Measurements from ENCODE around the gene WDPCP.
"Not testable (repeated sequence)": the region's sequence is repeated elsewhere in the genome, so short reads cannot be mapped to it uniquely, and the experiment has no call there.

Gene WDPCP

DNA sequence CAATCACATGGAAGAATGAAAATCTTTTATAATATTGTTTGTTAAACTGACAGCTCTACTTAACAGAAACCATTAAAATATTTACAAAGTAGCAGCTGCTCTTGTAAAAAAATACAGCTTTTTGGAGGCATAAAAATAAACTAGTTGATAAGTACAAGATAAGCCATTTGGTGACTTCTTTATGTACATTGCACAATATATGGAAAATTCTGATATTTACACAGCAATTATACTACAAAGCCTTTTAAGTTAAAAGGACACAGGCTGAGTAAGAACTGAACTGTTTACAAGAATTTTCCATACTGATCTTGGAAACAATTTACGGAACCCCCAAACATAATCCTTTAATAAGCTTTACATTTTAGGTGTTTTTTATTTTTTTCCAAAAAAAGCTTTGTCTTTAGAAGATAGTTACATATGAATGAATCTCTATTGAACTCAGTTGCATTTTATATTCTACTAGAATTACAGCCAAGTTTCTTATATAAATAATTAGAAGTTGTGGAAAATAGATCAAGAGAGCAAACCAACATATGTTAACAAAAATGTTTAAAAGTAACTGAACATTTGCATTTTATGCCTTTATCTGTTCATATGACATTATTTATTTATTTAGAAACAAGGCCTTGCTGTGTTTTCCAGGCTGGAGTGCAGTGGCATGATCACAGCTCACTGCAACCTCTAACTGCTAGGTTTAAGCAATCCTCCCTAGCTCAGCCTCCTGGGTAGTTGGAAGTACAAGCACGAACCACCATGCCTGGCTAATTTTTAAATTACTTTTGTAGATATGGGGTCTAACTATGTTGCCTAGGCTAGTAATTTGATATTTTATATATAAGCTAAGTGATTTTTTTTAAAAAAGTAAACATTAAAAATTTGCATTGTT lies 395.1 kb downstream of the WDPCP start:
- no peak for DNase-seq

DNA sequence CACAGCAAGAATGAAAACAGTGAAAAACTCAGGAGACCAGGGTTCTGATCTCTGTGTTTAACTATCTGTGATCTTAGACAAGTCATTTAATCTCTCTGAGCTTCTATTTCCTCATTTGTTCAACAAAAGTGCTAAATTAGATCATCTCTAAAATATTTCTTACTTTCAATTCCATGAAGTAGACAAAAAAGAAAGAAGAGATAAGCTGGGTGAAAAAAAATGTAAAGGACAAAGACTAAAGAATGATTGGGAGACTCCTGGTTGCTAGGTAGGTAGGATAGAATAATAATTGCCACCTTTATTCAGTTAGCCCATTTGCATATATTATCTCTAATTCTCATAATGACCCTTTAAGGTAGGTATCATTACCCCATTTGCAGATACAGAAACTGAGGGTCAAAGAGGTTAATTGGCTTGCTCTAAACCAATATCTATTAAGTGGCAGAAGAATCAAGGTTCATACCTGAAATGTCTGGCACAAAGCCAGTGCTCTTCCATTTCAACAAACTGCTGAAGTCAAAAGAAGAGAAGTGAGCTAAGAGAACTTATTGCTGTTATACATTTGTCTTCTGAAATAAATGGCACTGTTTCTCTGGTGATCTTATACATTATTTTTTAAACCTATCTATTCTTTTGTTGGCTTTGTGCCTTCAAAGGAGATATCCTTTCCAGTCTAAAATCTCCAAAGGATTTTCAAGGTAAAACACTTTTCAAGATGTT lies 395.9 kb downstream of the WDPCP start:
- peak; percentile 71 for DNase-seq

- DNase-seq: no peak
Measured at GRCh38 chr2:63189026-63189425, 399.3 kb downstream of the WDPCP start.

DNA sequence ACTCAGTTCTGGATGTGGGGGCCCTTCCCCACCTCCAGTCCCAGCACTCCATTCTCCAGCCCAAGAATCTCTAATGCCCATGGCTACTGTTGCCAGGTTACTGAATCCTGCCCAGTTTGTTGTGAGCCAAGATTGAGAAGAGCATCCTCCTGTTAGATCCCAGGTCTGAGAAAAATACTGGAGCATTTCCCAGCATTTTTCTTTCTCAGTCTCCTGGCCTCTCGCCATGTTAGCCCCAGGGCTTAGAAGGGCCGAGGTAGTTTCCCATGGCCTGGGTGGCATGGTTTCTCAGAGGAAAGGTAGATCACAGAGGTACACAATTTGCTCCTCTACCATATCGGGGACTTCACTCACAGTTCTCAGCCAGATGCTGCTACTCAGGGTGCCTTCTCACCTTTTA lies 401.9 kb downstream of the WDPCP start:
- DNase-seq: no peak

- DNase-seq: peak; percentile 46
Measured at GRCh38 chr2:63163161-63163820, 425.0 kb downstream of the WDPCP start.

DNA sequence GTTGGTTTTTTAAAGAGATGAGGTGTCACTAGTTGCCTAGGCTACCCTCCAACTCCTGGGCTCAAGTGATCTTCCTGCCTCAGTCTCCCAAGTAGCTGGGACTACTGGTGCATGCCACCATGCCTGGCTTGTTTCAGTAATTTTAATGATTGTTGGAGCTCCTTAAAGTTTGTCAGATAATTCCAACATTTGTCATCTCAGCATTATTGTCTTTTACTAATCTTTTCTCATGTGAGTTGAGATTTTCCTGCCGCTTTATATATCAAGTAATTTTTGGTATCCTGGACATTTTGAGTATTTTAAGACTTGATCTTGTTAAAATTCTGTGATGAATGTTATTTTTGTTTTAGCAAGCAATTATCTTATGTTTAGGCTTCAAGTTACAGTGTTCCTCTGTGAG lies 429.0 kb downstream of the WDPCP start:
- DNase-seq: no peak

DNA sequence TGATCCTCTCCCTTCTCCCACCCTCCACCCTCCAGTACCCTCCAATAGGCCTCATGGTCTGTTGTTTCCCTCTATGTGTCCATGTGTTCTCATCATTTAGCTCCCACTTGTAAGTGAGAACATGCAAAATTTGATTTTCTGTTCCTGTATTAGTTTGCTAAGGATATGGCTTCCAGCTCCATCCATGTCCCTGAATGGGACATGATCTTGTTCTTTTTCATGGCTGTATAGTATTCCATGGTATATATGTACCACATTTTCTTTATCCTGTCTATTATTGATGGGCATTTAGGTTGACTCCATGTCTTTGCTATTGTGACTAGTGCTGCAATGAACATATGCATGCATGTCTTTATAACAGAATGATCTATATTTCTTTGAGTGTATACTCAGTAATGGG lies 451.6 kb downstream of the WDPCP start:
- not testable (repeated sequence) for DNase-seq

DNA sequence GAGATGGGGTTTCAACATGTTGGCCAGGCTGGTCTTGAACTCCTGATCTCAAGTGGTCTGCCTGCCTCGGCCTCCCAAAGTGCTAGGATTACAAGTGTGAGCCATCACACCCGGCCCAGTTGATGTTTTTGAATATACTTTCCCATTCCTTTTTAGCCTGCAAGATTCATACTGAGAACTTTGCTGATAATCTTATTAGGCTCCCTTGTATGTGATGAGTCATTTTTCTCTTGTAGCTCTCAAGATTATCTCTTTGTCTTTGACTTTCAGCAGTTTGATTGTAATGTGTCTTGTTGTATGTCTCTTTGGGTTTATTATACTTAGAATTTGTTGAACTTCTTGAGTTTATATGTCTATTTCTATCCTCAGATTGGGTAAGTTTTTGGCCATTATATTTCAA lies 456.3 kb downstream of the WDPCP start:
- no peak for DNase-seq

- no peak for DNase-seq
Measured at GRCh38 chr2:63131196-63131595, 457.1 kb downstream of the WDPCP start.

- no peak for DNase-seq
Measured at GRCh38 chr2:63127594-63127993, 460.7 kb downstream of the WDPCP start.

GRCh38 chr2:63124850-63125249 lies 463.4 kb downstream of the WDPCP start:
- DNase-seq: no peak

- no peak for DNase-seq
Measured at GRCh38 chr2:63124218-63124617, 464.1 kb downstream of the WDPCP start.

GRCh38 chr2:63122921-63123320 lies 465.4 kb downstream of the WDPCP start:
- DNase-seq: no peak

GRCh38 chr2:63121055-63121834 lies 467.0 kb downstream of the WDPCP start:
- no peak for DNase-seq

DNA sequence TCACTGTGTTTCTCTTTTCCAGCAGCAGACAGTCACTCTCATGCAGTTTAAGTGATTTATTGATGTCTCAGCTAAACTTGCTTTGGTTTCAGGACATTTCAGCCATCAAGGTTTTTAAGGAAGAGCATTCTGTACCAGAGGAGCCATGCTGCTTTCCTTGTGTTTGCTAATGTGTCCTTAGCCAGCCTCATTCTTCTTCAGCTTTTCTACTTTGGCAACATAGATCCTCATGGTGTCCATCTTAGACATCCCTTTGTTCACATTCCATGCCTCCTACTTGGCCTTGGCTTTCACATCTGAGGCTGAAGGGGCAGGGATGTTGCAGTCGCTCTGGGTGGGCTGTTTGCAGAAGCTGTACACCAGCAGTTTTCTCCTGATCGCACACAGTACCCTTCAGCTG lies 469.5 kb downstream of the WDPCP start:
- DNase-seq: no peak

DNA sequence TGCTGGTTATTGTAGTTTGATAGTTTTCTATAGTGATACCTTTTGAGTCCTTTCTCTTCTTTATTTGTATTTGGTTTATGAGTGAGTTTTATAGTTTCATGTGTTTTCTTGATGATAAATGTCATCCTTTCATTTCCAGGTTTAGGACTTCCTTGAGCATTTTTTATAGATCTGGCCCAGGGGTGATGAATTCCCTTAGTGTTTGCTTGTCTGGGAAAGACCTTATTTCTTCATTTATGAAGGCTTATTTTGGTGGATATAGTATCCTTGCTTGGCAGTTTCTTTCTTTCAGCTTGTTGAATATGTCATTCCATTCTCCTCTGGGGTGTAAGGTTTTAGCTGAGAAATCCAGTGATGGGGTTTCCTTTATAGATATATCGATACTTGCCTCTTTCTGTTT lies 483.8 kb downstream of the WDPCP start:
- DNase-seq: no peak

DNA sequence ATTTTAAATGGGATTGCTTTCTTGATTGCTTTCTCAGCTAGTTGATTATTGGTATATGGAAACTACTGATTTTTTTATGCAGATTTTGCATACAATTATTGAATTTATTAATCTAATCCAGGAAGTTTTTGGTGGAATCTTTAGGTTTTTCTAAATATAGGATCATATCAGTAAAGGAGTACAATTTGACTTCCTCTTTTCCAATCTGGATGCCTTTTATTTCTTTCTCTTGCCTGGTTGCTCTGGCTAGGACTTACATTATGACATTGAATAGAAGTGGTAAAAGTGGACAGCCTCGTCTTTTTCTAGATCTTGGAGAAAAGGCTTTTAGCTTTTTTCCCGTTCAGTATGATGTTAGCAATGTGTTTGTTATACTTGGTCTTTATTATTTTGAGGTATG lies 486.3 kb downstream of the WDPCP start:
- DNase-seq: no peak

DNA sequence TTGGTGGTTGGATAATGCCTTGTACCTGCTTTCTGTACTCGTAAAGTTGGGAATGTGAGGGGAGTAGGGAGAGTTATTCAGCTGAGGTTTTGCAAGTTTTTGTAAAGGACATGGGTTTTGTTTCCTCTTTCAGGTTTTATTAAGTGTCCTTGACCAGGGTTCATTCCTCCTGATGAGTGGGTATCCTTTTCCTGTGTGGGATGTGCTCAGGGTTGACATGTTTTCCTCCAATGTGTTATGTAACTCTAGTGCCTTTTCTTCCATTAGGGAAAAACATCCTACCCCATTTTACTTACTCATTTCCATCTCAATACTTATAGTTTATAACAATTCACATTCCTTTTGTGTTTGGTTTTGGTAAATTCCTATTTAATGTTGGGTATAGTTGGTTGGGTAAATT lies 489.2 kb downstream of the WDPCP start:
- no peak for DNase-seq

- DNase-seq: no peak
Measured at GRCh38 chr2:63096491-63096890, 491.8 kb downstream of the WDPCP start.

DNA sequence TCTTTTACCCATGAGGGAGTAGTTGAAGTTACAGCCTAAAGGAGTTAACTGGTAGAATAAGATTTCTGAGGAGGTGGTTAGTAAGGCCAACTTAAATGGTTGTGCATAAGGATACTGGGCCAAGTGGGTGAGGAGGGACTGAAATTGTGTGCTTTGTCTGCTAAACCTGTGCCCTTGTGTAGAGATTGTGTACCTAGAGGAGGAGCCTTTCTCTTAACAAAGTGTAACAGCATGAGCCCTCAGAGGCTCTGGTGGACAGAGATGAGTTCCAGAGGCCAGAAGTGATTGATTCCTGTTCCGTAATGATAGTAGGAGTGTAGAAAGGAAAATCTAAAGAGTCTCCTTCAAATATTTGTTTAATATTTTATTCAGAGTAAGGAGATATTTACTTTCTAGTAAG lies 494.8 kb downstream of the WDPCP start:
- no peak for DNase-seq

- no peak for DNase-seq
Measured at GRCh38 chr2:63092857-63093256, 495.4 kb downstream of the WDPCP start.

GRCh38 chr2:63092401-63092800 lies 495.9 kb downstream of the WDPCP start:
- no peak for DNase-seq

DNA sequence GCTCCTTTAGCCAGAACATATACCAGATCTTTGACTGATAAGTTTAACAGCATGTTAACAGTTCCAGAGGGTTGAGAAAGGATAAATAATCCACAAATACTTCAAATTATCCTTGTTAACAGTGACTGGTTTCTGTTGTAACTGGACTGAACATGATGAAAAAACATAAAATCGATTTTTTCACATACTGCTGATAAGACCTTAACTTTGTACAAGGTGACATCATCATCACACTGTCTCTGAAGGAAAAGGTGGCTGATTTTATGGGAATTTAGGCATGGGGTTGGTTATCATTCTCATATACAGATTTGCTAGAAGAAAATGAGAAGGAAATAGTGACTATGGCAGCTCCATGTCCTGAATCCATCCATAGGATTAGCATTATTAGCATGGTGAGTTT lies 501.6 kb downstream of the WDPCP start:
- no peak for DNase-seq

Measured in COR-L47 (cell line).